HCT116 (cell line): Measurements from ENCODE around the gene LDLRAD4. TPM values are rescaled to one million over a fixed set of nuclear protein-coding genes. Genes with fewer than 3 reads are reported as not detected.

Experiments used
- ATAC-seq: fragments of 200-7000 bp; cut with Tn5 transposase; 2 replicates; pipeline ENCODE4 v1.9.1; 2020; ENCODE audit warnings: mild to moderate bottlenecking, moderate library complexity
- BruUV-seq: library from RNA; stranded (reverse); fragments of 400-500 nt; replicated peaks from 2 replicates; lab custom pipeline; 2021; lab: Mats Ljungman, UMichigan
- CTCF ChIA-PET: fragments of 300-600 bp; sonication (Branson Sonifier 250); formaldehyde crosslinking; loops from one replicate; lab custom pipeline; 2021; ENCODE audit warnings: antibody characterized with exemption; lab: Charles Lee
- POLR2A ChIA-PET: fragments of 300-600, 350-600 bp; sonication (Branson Sonifier 250); formaldehyde crosslinking; loops from one replicate; lab custom pipeline; 2021; ENCODE audit warnings: antibody characterized with exemption; lab: Charles Lee
- RAD21 ChIA-PET, 2 experiments: fragments of 300-600 bp; sonication (Branson Sonifier 250); formaldehyde crosslinking; loops; one replicate each; lab custom pipeline; 2023; ENCODE audit warnings: low total read pairs in 2 of 2; ENCODE audit not compliant: uncharacterized antibody in 2 of 2, unreplicated experiment in 2 of 2, low non-redundant PET in 1 of 2; lab: Charles Lee
- DNase-seq: peaks from one replicate; pipeline ENCODE4 v3.0.0-alpha.2; 2010; ENCODE audit warnings: low read depth, low spot score
- H2AFZ ChIP-seq: fragments of 200-600 bp; shearing (Covaris generic), sonication (generic); 2 replicates; pipeline ENCODE4 v1.6.1; 2017; ENCODE audit warnings: low read depth, mixed run types, mixed read lengths, antibody characterized with exemption, low read length; ENCODE audit not compliant: poor library complexity, severe bottlenecking
- H3K27ac ChIP-seq: 2 replicates; pipeline ENCODE4 v1.5.1; 2012; ENCODE audit warnings: low read depth, low read length
- H3K27me3 ChIP-seq: fragments of 200-600 bp; sonication (generic); 2 replicates; pipeline ENCODE4 v1.6.1; 2016; ENCODE audit warnings: mixed run types, low read length, mixed read lengths; ENCODE audit not compliant: insufficient read depth
- H3K36me3 ChIP-seq, 2 experiments: fragments of 200-500 bp in 1 of 2; fragments of 200-600 bp in 1 of 2; sonication (Bioruptor generic) in 1 of 2; sonication (generic) in 1 of 2; 2 replicates each; pipeline versions ENCODE4 v1.5.1 to v1.6.1; 2014 to 2016; ENCODE audit warnings: low read length in 2 of 2, inconsistent platforms in 1 of 2, mixed read lengths in 1 of 2, mixed run types in 1 of 2; ENCODE audit not compliant: insufficient read depth in 2 of 2, control insufficient read depth in 1 of 2
- H3K4me1 ChIP-seq, 2 experiments: fragments of 200-600 bp in 1 of 2; sonication (generic) in 1 of 2; 2 replicates each; pipeline versions ENCODE4 v1.5.1 to v1.6.1; 2012 to 2017; ENCODE audit warnings: low read length in 2 of 2, inconsistent platforms in 1 of 2, mild to moderate bottlenecking in 1 of 2, mixed read lengths in 1 of 2, mixed run types in 1 of 2, moderate library complexity in 1 of 2; ENCODE audit not compliant: insufficient read depth in 2 of 2, control insufficient read depth in 1 of 2
- H3K4me2 ChIP-seq: fragments of 200-600 bp; sonication (generic); 2 replicates; pipeline ENCODE4 v1.6.1; 2017; ENCODE audit warnings: mixed run types, low read length, mixed read lengths
- H3K4me3 ChIP-seq, 2 experiments: fragments of 200-600 bp in 1 of 2; sonication (generic) in 1 of 2; replicated peaks in 1 of 2; 2 replicates each; pipeline ENCODE4 v1.5.1; 2011 to 2016; ENCODE audit warnings: low read length in 2 of 2, control low read depth in 1 of 2, low read depth in 1 of 2, mild to moderate bottlenecking in 1 of 2, mixed read lengths in 1 of 2, mixed run types in 1 of 2
- H3K79me2 ChIP-seq: fragments of 200-600 bp; sonication (generic); 2 replicates; pipeline ENCODE4 v1.6.1; 2017; ENCODE audit warnings: mild to moderate bottlenecking, mixed run types, low read length, moderate library complexity, mixed read lengths; ENCODE audit not compliant: insufficient read depth
- H3K9ac ChIP-seq: fragments of 200-600 bp; sonication (generic); 2 replicates; pipeline ENCODE4 v1.6.1; 2016; ENCODE audit warnings: low read length, mixed read lengths
- H3K9me2 ChIP-seq: fragments of 200-600 bp; sonication (generic), shearing (Covaris generic); 2 replicates; pipeline ENCODE4 v1.6.1; 2017; ENCODE audit warnings: mixed run types, mild to moderate bottlenecking, moderate library complexity; ENCODE audit not compliant: insufficient read depth
- H3K9me3 ChIP-seq, 2 experiments: fragments of 200-500 bp in 1 of 2; fragments of 200-600 bp in 1 of 2; sonication (Bioruptor generic) in 1 of 2; sonication (generic) in 1 of 2; 2 replicates each; pipeline ENCODE4 v1.6.1; 2014 to 2017; ENCODE audit warnings: low read length in 2 of 2, mixed read lengths in 2 of 2, inconsistent platforms in 1 of 2, low read depth in 1 of 2, mild to moderate bottlenecking in 1 of 2, mixed run types in 1 of 2, moderate library complexity in 1 of 2; ENCODE audit not compliant: control insufficient read depth in 1 of 2, insufficient read depth in 1 of 2
- H4K20me1 ChIP-seq: fragments of 200-600 bp; sonication (generic), shearing (Covaris generic); 2 replicates; pipeline ENCODE4 v1.6.1; 2017; ENCODE audit warnings: mixed run types, mild to moderate bottlenecking, moderate library complexity; ENCODE audit not compliant: insufficient read depth
- CBX3 ChIP-seq: IDR thresholded peaks from 2 replicates; pipeline ENCODE4 v1.6.1; 2012; ENCODE audit warnings: low read depth
- CEBPB ChIP-seq: IDR thresholded peaks from 2 replicates; pipeline ENCODE4 v1.6.1; 2012; ENCODE audit warnings: low read depth
- EGR1 ChIP-seq: IDR thresholded peaks from 2 replicates; pipeline ENCODE4 v1.6.1; 2012; ENCODE audit warnings: low read depth
- ELF1 ChIP-seq: IDR thresholded peaks from 2 replicates; pipeline ENCODE4 v1.6.1; 2012; ENCODE audit warnings: low read depth, borderline replicate concordance
- EZH2 ChIP-seq: fragments of 200-600 bp; sonication (generic); IDR thresholded peaks from 2 replicates; pipeline ENCODE4 v1.6.1; 2017; ENCODE audit warnings: antibody characterized with exemption, mixed run types
- FOSL1 ChIP-seq: IDR thresholded peaks from 2 replicates; pipeline ENCODE4 v1.6.1; 2012; ENCODE audit warnings: low read depth
- JUND ChIP-seq: IDR thresholded peaks from 2 replicates; pipeline ENCODE4 v1.6.1; 2012
- POLR2AphosphoS5 ChIP-seq: IDR thresholded peaks from 2 replicates; pipeline ENCODE4 v1.6.1; 2011; ENCODE audit warnings: mild to moderate bottlenecking, low read depth, low read length, moderate library complexity
- SIN3A ChIP-seq: IDR thresholded peaks from 2 replicates; pipeline ENCODE4 v1.6.1; 2012; ENCODE audit warnings: low read depth
- SP1 ChIP-seq: IDR thresholded peaks from 2 replicates; pipeline ENCODE4 v1.6.1; 2012; ENCODE audit warnings: low read depth
- SRF ChIP-seq: IDR thresholded peaks from 2 replicates; pipeline ENCODE4 v1.6.1; 2012; ENCODE audit warnings: low read depth
- YY1 ChIP-seq: IDR thresholded peaks from 2 replicates; pipeline ENCODE4 v1.6.1; 2011; ENCODE audit warnings: low read length, low read depth, moderate library complexity, mild to moderate bottlenecking; ENCODE audit not compliant: insufficient replicate concordance; ENCODE audit errors: extremely low read depth
- ZFX ChIP-seq: fragments of 450-650 bp; IDR thresholded peaks from 2 replicates; pipeline ENCODE4 v1.6.1; 2017
- ZNF274 ChIP-seq: fragments of 200-500 bp; sonication (Bioruptor generic); IDR thresholded peaks from 2 replicates; pipeline ENCODE4 v1.6.1; 2014; ENCODE audit warnings: mild to moderate bottlenecking, low read depth, low read length, inconsistent platforms
- intact Hi-C: fragments of 100-400 bp; cut with micrococcal nuclease; formaldehyde crosslinking; loops from 2 replicates; pipeline ENCODE4 v1.10.0; 2022
- total RNA-seq: library from RNA; stranded (reverse); gene quantifications from one replicate; pipeline ENCODE4 v1.2.1, GENCODE V29; 2021; ENCODE audit not compliant: unreplicated experiment
- TF ChIP-seq, protein P1 (sequence below): IDR thresholded peaks from 2 replicates; pipeline ENCODE4 v1.6.1; 2012
- TF ChIP-seq, protein P2 (sequence below): IDR thresholded peaks from 2 replicates; pipeline ENCODE4 v1.6.1; 2011; ENCODE audit warnings: mild to moderate bottlenecking, low read length, moderate library complexity; ENCODE audit not compliant: insufficient replicate concordance; ENCODE audit errors: extremely low read depth
- TF ChIP-seq, protein P3 (sequence below): IDR thresholded peaks from 2 replicates; pipeline ENCODE4 v1.6.1; 2012; ENCODE audit warnings: low read depth
- TF ChIP-seq, protein P4 (sequence below): IDR thresholded peaks from 2 replicates; pipeline ENCODE4 v1.6.1; 2012
- TF ChIP-seq, protein P5 (sequence below), 3 experiments: fragments of 200-600 bp in 1 of 3; sonication (generic) in 1 of 3; IDR thresholded peaks in 2 of 3; conservative IDR thresholded peaks in 1 of 3; 2 replicates each; pipeline ENCODE4 v1.5.1; 2012 to 2017; ENCODE audit warnings: low read depth in 2 of 3, low read length in 2 of 3, antibody characterized with exemption in 1 of 3, borderline replicate concordance in 1 of 3, control low read depth in 1 of 3, mild to moderate bottlenecking in 1 of 3, mixed read lengths in 1 of 3, mixed run types in 1 of 3, moderate library complexity in 1 of 3; ENCODE audit not compliant: insufficient read depth in 1 of 3

The LDLRAD4 gene
- total RNA-seq, 1 experiment from 2014 or later, result 1.2 TPM

DNA sequence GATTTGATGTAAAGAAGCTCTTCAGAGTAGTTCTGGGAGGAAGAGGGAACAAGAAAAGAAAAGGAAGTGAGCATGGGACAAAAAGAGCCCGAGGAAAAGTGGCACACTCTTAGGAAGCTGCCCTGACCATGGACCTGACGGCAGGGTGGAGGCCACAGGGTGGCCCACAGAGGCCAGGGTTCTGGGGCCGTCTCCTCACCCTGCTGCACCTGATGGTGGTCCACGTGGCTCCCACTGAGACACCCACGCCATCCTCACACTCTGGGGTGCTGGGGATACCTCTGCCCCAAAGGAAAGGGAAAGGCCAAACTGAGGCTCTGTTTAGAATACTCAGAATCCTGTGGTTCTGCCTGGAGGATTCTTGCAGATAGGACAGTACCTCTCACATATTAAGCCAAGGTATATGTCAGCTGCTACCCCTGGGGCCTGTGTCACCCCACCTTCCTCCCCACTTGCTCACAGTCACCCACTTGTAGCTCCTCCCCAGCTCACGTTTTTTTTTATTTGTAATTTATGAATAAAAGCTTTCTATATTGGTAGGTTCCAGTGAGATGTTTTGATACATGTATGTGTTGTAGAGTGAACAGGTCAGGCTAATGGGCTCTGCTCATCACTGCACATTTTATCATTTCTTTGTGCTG lies 171.1 kb downstream of the LDLRAD4 start:
- H3K4me3 ChIP-seq, result no peak overlapping the region
- no peak overlapping the region for H2AFZ ChIP-seq
- TF ChIP-seq SRF (no peak), CEBPB (no peak), EZH2 (no peak), JUND (no peak), FOSL1 (no peak), EGR1 (no peak), ZNF274 (no peak), ELF1 (no peak), POLR2AphosphoS5 (no peak), YY1 (no peak), CBX3 (no peak), SP1 (no peak), ZFX (no peak), SIN3A (no peak)
- TF ChIP-seq, protein P1, sequence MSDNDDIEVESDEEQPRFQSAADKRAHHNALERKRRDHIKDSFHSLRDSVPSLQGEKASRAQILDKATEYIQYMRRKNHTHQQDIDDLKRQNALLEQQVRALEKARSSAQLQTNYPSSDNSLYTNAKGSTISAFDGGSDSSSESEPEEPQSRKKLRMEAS, result no peak
- TF ChIP-seq, protein P2, sequence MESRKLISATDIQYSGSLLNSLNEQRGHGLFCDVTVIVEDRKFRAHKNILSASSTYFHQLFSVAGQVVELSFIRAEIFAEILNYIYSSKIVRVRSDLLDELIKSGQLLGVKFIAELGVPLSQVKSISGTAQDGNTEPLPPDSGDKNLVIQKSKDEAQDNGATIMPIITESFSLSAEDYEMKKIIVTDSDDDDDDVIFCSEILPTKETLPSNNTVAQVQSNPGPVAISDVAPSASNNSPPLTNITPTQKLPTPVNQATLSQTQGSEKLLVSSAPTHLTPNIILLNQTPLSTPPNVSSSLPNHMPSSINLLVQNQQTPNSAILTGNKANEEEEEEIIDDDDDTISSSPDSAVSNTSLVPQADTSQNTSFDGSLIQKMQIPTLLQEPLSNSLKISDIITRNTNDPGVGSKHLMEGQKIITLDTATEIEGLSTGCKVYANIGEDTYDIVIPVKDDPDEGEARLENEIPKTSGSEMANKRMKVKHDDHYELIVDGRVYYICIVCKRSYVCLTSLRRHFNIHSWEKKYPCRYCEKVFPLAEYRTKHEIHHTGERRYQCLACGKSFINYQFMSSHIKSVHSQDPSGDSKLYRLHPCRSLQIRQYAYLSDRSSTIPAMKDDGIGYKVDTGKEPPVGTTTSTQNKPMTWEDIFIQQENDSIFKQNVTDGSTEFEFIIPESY, result no peak
- TF ChIP-seq, protein P3, sequence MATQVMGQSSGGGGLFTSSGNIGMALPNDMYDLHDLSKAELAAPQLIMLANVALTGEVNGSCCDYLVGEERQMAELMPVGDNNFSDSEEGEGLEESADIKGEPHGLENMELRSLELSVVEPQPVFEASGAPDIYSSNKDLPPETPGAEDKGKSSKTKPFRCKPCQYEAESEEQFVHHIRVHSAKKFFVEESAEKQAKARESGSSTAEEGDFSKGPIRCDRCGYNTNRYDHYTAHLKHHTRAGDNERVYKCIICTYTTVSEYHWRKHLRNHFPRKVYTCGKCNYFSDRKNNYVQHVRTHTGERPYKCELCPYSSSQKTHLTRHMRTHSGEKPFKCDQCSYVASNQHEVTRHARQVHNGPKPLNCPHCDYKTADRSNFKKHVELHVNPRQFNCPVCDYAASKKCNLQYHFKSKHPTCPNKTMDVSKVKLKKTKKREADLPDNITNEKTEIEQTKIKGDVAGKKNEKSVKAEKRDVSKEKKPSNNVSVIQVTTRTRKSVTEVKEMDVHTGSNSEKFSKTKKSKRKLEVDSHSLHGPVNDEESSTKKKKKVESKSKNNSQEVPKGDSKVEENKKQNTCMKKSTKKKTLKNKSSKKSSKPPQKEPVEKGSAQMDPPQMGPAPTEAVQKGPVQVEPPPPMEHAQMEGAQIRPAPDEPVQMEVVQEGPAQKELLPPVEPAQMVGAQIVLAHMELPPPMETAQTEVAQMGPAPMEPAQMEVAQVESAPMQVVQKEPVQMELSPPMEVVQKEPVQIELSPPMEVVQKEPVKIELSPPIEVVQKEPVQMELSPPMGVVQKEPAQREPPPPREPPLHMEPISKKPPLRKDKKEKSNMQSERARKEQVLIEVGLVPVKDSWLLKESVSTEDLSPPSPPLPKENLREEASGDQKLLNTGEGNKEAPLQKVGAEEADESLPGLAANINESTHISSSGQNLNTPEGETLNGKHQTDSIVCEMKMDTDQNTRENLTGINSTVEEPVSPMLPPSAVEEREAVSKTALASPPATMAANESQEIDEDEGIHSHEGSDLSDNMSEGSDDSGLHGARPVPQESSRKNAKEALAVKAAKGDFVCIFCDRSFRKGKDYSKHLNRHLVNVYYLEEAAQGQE, result no peak
- TF ChIP-seq, protein P4, sequence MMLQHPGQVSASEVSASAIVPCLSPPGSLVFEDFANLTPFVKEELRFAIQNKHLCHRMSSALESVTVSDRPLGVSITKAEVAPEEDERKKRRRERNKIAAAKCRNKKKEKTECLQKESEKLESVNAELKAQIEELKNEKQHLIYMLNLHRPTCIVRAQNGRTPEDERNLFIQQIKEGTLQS, result no peak
- TF ChIP-seq, protein P5, sequence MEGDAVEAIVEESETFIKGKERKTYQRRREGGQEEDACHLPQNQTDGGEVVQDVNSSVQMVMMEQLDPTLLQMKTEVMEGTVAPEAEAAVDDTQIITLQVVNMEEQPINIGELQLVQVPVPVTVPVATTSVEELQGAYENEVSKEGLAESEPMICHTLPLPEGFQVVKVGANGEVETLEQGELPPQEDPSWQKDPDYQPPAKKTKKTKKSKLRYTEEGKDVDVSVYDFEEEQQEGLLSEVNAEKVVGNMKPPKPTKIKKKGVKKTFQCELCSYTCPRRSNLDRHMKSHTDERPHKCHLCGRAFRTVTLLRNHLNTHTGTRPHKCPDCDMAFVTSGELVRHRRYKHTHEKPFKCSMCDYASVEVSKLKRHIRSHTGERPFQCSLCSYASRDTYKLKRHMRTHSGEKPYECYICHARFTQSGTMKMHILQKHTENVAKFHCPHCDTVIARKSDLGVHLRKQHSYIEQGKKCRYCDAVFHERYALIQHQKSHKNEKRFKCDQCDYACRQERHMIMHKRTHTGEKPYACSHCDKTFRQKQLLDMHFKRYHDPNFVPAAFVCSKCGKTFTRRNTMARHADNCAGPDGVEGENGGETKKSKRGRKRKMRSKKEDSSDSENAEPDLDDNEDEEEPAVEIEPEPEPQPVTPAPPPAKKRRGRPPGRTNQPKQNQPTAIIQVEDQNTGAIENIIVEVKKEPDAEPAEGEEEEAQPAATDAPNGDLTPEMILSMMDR (IDR thresholded peaks at IDR 0.05 in 2 of 3, conservative IDR thresholded peaks at IDR 0.05 in 1 of 3; ENCODE audit: borderline replicate concordance in 1 of 3, insufficient read depth in 1 of 3, low read depth in 2 of 3, low read length in 2 of 3), result no peak
- H3K9me2 ChIP-seq, result no peaks in the 10 kb centered on the region
- H3K4me1 ChIP-seq, result no peaks in the 10 kb centered on the region
- intact Hi-C loops, result no loop called here
- no peak overlapping the region for H3K9ac ChIP-seq
- no peaks in the 10 kb centered on the region for H3K79me2 ChIP-seq
- H3K27me3 ChIP-seq, result 0 out of 2 replicates have a peak, but pooled peaks cover 8% of the 10 kb centered on the region
- H3K9me3 ChIP-seq, result no peaks in the 10 kb centered on the region
- no peaks in the 10 kb centered on the region for H3K36me3 ChIP-seq
- DNase-seq (no peak), ATAC-seq (no peak)
- H3K4me2 ChIP-seq, result no peak overlapping the region
- ChIA-PET RAD21 (no interaction called here), CTCF (no interaction called here), POLR2A (no interaction called here)
- no TSS peak for BruUV-seq
- H4K20me1 ChIP-seq, result no peaks in the 10 kb centered on the region
- H3K27ac ChIP-seq, result no peak overlapping the region
